SK-N-MC (cell line): ENCODE data around the gene NKIRAS1.

Experiments used
- EZH2 ChIP-seq: fragments of 200-600 bp; sonication (generic); IDR thresholded peaks from one replicate; pipeline ENCODE4 v1.6.1; 2017; ENCODE audit warnings: antibody characterized with exemption
- POLR2AphosphoS5 ChIP-seq: IDR thresholded peaks from 2 replicates; pipeline ENCODE4 v1.6.1; 2012; ENCODE audit warnings: mild to moderate bottlenecking, low read depth, low read length, borderline replicate concordance

DNA sequence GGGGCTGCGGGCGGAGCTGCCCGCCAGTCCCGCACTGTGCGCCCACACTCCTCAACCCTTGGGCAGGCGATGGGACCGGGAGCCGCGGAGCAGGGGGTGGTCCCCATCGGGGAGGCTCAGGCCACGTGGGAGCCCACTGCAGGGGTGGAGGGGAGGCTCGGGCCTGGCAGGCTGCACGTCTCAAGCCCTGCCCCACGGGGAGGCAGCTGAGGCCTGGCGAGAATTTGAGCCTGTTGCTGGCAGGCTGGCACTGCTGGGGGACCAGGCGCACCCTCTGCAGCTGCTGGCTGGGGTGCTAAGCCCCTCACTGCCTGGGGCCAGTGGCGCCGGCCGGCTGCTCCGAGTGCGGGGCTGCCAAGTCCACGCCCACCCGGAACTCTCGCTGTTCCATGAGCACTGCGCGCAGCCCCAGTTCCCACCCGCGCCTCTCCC lies 34.3 kb downstream of the NKIRAS1 start:
- no peak for TF ChIP-seq POLR2AphosphoS5
- no peak for TF ChIP-seq EZH2
